Chondrocyte (in vitro differentiated cells): Measurements from ENCODE around the gene CRB2. TPM values are rescaled to one million over a fixed set of nuclear protein-coding genes. Genes with fewer than 3 reads are reported as not detected.

Source experiments
- DNase-seq: peaks from one replicate; pipeline ENCODE4 v3.0.0; 2021; ENCODE audit warnings: mixed read lengths, low spot score
- H3K27ac Mint-ChIP-seq: one replicate; pipeline ENCODE4 v1.8.0; 2021; ENCODE audit warnings: mild to moderate bottlenecking, moderate library complexity, mixed read lengths; ENCODE audit not compliant: unreplicated experiment
- H3K27me3 Mint-ChIP-seq: 2 replicates; pipeline ENCODE4 v1.8.0; 2021; ENCODE audit warnings: low read depth, mixed read lengths
- H3K36me3 Mint-ChIP-seq: 2 replicates; pipeline ENCODE4 v1.8.0; 2021; ENCODE audit warnings: low read depth, mixed read lengths
- H3K4me1 Mint-ChIP-seq: 2 replicates; pipeline ENCODE4 v1.8.0; 2021; ENCODE audit warnings: low read depth, mild to moderate bottlenecking, mixed read lengths
- H3K4me3 Mint-ChIP-seq: one replicate; pipeline ENCODE4 v1.8.0; 2021; ENCODE audit warnings: mild to moderate bottlenecking, moderate library complexity, mixed read lengths; ENCODE audit not compliant: unreplicated experiment
- H3K9me3 Mint-ChIP-seq: 2 replicates; pipeline ENCODE4 v1.8.0; 2021; ENCODE audit warnings: low read depth, mixed read lengths
- CTCF ChIP-seq: fragments of 200-600 bp; sonication (generic); IDR thresholded peaks from 2 replicates; pipeline ENCODE4 v1.5.0; 2021; ENCODE audit warnings: antibody characterized with exemption, mild to moderate bottlenecking, moderate library complexity
- total RNA-seq: library from RNA; stranded (reverse); gene quantifications from 3 replicates; pipeline ENCODE4 v1.2.1, GENCODE V29; 2021

Gene CRB2
- total RNA-seq, 1 donor from 2014 or later = 0.07 TPM

DNA sequence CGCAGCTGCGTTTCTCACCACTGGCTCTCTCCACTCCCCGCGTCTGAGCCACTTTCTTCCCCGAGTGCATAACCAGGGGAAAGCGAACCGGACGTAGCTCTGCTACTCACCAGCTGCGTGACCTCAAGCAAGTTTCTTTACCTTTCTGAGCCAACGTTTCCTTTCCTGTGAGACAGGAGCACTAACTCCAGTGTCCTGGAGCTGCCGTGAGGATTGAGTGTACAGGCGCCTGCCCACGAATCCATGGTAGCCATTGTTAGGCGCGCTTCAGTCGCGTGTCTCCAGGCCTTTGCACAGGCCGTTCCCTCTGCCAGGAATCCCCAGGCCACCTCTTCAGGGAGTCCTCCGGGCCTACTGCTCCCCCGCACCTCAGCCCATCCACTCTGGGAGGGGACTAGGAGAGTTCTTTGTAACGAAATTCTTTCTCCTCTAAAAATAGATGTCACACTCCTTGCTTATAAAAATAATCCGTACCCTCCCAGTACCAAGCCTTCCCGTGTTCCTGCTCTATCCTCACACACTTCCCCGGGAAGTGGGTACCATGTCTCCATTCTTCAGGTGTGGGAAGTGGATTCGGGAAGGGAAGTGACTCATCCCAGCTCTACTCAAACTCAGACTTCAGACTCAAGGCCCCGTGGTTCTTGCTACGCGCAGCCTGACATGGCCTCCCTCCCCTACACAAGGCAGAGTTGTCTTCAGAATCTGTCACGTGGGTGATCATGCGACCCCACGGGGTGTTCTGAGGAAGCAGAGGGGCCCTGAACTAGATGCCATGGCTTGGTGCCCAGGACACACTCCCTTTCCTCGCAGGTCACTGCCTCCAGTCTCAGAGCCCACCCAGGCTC lies 16.1 kb upstream of the CRB2 start:
- H3K9me3 Mint-ChIP-seq = no peaks in the 10 kb centered on the region
- peak overlapping the region; percentile 79 for H3K27ac Mint-ChIP-seq
- H3K4me3 Mint-ChIP-seq = no peak overlapping the region
- H3K4me1 Mint-ChIP-seq = peaks cover 41% of the 10 kb centered on the region
- no peak for TF ChIP-seq CTCF
- no peaks in the 10 kb centered on the region for H3K36me3 Mint-ChIP-seq
- no peaks in the 10 kb centered on the region for H3K27me3 Mint-ChIP-seq
- no peak for DNase-seq

GRCh38 chr9:123341816-123342215 lies 14.2 kb upstream of the CRB2 start:
- Mint-ChIP-seq H3K27ac (no peak overlapping the region), H3K9me3 (no peaks in the 10 kb centered on the region), H3K27me3 (no peaks in the 10 kb centered on the region), H3K4me3 (no peak overlapping the region), H3K36me3 (no peaks in the 10 kb centered on the region), H3K4me1 (peaks cover 24% of the 10 kb centered on the region)
- no peak for TF ChIP-seq CTCF
- DNase-seq = no peak

DNA sequence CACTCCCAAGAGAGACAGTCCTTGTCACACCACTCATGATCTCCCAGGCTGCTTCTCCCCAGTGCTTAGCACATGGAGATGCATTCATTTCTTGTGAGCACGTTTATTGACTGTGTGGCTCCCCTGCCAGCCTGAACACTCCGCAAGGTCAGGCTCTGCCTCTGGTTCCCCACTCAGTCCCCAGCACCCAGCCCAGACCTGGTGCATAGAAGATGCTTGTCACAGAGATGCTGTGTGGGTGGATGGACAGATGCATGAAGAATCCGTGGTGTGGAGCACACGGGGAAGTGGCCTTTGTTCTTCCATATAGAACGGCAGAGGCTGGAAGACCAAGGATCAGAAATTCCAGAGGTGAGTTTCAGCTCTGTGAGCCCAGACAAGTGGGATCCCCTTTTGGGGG lies 13.8 kb upstream of the CRB2 start:
- no peak overlapping the region for H3K4me3 Mint-ChIP-seq
- no peaks in the 10 kb centered on the region for H3K36me3 Mint-ChIP-seq
- no peak for TF ChIP-seq CTCF
- no peak overlapping the region for H3K27ac Mint-ChIP-seq
- H3K4me1 Mint-ChIP-seq = peaks cover 24% of the 10 kb centered on the region
- H3K9me3 Mint-ChIP-seq = no peaks in the 10 kb centered on the region
- H3K27me3 Mint-ChIP-seq = no peaks in the 10 kb centered on the region
- DNase-seq = no peak

GRCh38 chr9:123343443-123344191 lies 12.4 kb upstream of the CRB2 start:
- H3K9me3 Mint-ChIP-seq = no peaks in the 10 kb centered on the region
- H3K4me1 Mint-ChIP-seq = peaks cover 24% of the 10 kb centered on the region
- no peak overlapping the region for H3K4me3 Mint-ChIP-seq
- no peaks in the 10 kb centered on the region for H3K36me3 Mint-ChIP-seq
- no peak overlapping the region for H3K27ac Mint-ChIP-seq
- no peak for DNase-seq
- no peaks in the 10 kb centered on the region for H3K27me3 Mint-ChIP-seq
- no peak for TF ChIP-seq CTCF

- Mint-ChIP-seq H3K36me3 (no peaks in the 10 kb centered on the region), H3K4me3 (no peak overlapping the region), H3K27ac (no peak overlapping the region), H3K9me3 (no peaks in the 10 kb centered on the region), H3K27me3 (no peaks in the 10 kb centered on the region), H3K4me1 (peaks cover 20% of the 10 kb centered on the region)
- DNase-seq = no peak
- TF ChIP-seq CTCF = no peak
Measured at GRCh38 chr9:123344192-123344949, 11.6 kb upstream of the CRB2 start.
